Measurements from ENCODE around the gene CERS1. TPM values are rescaled to one million over a fixed set of nuclear protein-coding genes. Genes with fewer than 3 reads are reported as not detected.

CERS1 gene
- total RNA-seq, 1 donor = 0.36 TPM

DNA sequence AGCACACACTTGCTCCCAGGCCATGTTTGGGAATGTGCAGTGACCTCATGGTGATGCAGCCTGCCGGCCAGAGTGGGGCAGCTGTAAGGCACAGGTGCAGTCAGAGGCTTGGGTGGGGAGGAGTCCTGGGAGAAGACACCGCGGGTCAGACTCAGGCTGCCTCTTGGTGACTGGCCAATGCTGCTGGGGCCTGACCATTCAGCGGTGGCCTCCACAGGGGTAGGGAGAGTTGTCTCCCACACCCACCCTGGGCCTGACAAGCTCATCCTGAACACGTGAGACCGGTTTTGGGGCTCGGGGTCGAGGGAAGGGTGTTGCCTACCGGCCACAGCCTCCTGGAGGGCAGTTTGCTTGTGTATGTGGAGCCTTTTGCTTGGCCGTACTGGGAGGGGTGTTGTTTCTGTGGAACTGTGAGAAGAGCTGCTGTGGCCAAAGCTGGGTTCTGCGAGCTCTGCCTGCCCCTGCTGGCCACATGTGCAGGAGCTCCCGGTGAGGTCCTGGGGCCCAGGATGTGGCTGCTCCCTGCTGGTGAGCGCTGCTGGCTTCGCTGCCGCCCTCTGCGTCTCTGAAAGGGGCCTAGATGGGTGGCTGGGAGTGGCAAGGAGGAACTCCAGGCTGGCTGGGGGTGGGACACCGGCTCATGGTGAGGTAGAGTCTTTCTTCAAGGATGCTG, 42.1 kb downstream of the CERS1 start:
- Histone ChIP-seq H4K20me1 (ENCODE audit: insufficient read depth, low read length) (peaks cover 62% of the 10 kb centered on the region), H3K9me3 (ENCODE audit: low read depth, low read length) (no peaks in the 10 kb centered on the region), H3K27ac (ENCODE audit: low read depth, low read length) (no peak overlapping the region), H3K4me3 (ENCODE audit: insufficient read depth, low read length) (no peak overlapping the region), H3K36me3 (ENCODE audit: insufficient read depth, low read length) (peaks cover 85% of the 10 kb centered on the region), H3K4me2 (ENCODE audit: insufficient read depth, low read length) (no peak overlapping the region), H3K79me2 (ENCODE audit: insufficient read depth, low read length) (peaks cover 79% of the 10 kb centered on the region), H3K4me1 (ENCODE audit: insufficient read depth, low read length) (peaks cover 11% of the 10 kb centered on the region), H3K27me3 (ENCODE audit: insufficient read depth, low read length) (no peaks in the 10 kb centered on the region), H2AFZ (ENCODE audit: low read length) (no peak overlapping the region)
- TF ChIP-seq, protein P1, sequence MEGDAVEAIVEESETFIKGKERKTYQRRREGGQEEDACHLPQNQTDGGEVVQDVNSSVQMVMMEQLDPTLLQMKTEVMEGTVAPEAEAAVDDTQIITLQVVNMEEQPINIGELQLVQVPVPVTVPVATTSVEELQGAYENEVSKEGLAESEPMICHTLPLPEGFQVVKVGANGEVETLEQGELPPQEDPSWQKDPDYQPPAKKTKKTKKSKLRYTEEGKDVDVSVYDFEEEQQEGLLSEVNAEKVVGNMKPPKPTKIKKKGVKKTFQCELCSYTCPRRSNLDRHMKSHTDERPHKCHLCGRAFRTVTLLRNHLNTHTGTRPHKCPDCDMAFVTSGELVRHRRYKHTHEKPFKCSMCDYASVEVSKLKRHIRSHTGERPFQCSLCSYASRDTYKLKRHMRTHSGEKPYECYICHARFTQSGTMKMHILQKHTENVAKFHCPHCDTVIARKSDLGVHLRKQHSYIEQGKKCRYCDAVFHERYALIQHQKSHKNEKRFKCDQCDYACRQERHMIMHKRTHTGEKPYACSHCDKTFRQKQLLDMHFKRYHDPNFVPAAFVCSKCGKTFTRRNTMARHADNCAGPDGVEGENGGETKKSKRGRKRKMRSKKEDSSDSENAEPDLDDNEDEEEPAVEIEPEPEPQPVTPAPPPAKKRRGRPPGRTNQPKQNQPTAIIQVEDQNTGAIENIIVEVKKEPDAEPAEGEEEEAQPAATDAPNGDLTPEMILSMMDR (IDR thresholded peaks at IDR 0.05; ENCODE audit: extremely low read depth, low read depth, low read length) = no peak
- DNase-seq (ENCODE audit: insufficient read length, low spot score, missing footprints) = peak; percentile 89

DNA sequence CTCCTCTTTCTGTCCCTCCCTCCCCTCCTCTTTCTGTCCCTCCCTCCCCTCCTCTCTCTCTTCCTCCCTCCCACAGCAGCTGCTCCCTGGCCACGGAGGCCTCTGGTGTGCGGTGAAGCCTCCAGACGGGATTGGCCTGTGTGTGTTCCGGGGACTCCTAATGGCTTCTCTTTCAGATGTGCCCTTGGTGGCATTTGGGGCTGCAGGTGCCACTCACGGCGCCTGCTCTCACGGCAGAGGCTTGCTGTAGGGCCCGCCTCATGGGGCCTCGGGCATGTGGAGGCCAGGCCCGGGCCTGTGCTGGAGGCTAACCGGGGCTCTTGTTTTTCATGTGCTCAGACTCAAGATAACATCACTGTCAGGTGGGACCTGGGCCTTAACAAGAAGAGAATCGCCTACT, 43.3 kb downstream of the CERS1 start:
- Histone ChIP-seq H3K36me3 (ENCODE audit: insufficient read depth, low read length) (peaks cover 75% of the 10 kb centered on the region), H3K27ac (ENCODE audit: low read depth, low read length) (no peak overlapping the region), H2AFZ (ENCODE audit: low read length) (no peak overlapping the region), H3K4me3 (ENCODE audit: insufficient read depth, low read length) (no peak overlapping the region), H3K79me2 (ENCODE audit: insufficient read depth, low read length) (peaks cover 82% of the 10 kb centered on the region), H4K20me1 (ENCODE audit: insufficient read depth, low read length) (peaks cover 67% of the 10 kb centered on the region), H3K4me1 (ENCODE audit: insufficient read depth, low read length) (peaks cover 23% of the 10 kb centered on the region), H3K27me3 (ENCODE audit: insufficient read depth, low read length) (no peaks in the 10 kb centered on the region), H3K4me2 (ENCODE audit: insufficient read depth, low read length) (no peak overlapping the region), H3K9me3 (ENCODE audit: low read depth, low read length) (no peaks in the 10 kb centered on the region)
- TF ChIP-seq, protein P1 (IDR thresholded peaks at IDR 0.05; ENCODE audit: extremely low read depth, low read depth, low read length) = no peak
- DNase-seq (ENCODE audit: insufficient read length, low spot score, missing footprints) = no peak

GRCh38 chr19:18851673-18852325, 44.2 kb downstream of the CERS1 start:
- no peak overlapping the region for H3K4me3 ChIP-seq (ENCODE audit: insufficient read depth, low read length)
- H3K27me3 ChIP-seq (ENCODE audit: insufficient read depth, low read length) = no peaks in the 10 kb centered on the region
- no peak overlapping the region for H3K4me2 ChIP-seq (ENCODE audit: insufficient read depth, low read length)
- DNase-seq (ENCODE audit: insufficient read length, low spot score, missing footprints) = peak; percentile 62
- TF ChIP-seq, protein P1 (IDR thresholded peaks at IDR 0.05; ENCODE audit: extremely low read depth, low read depth, low read length) = no peak
- no peak overlapping the region for H2AFZ ChIP-seq (ENCODE audit: low read length)
- H4K20me1 ChIP-seq (ENCODE audit: insufficient read depth, low read length) = peaks cover 72% of the 10 kb centered on the region
- peaks cover 89% of the 10 kb centered on the region for H3K79me2 ChIP-seq (ENCODE audit: insufficient read depth, low read length)
- no peaks in the 10 kb centered on the region for H3K9me3 ChIP-seq (ENCODE audit: low read depth, low read length)
- H3K4me1 ChIP-seq (ENCODE audit: insufficient read depth, low read length) = peaks cover 28% of the 10 kb centered on the region
- H3K27ac ChIP-seq (ENCODE audit: low read depth, low read length) = no peak overlapping the region
- H3K36me3 ChIP-seq (ENCODE audit: insufficient read depth, low read length) = peaks cover 70% of the 10 kb centered on the region

Measured in osteoblast (primary cell).